ENCODE data around the gene GNE.

- TF ChIP-seq CTCF (conservative IDR thresholded peaks at IDR 0.05; ENCODE audit: low read depth in 2 of 2), result no peak
- TF ChIP-seq JUNB (IDR thresholded peaks at IDR 0.05; ENCODE audit: unreplicated experiment), result no peak
- TF ChIP-seq ETS1 (IDR thresholded peaks at IDR 0.05), result no peak
- no peak for TF ChIP-seq REST (IDR thresholded peaks at IDR 0.05; ENCODE audit: unreplicated experiment)
- TF ChIP-seq POLR2AphosphoS5 (IDR thresholded peaks at IDR 0.05; ENCODE audit: low read depth), result no peak
- TF ChIP-seq STAT1 (IDR thresholded peaks at IDR 0.05; ENCODE audit: unreplicated experiment), result no peak
- TF ChIP-seq EZH2 (IDR thresholded peaks at IDR 0.05; ENCODE audit: low read depth, unreplicated experiment), result no peak
- no peak for TF ChIP-seq EZH2phosphoT487 (IDR thresholded peaks at IDR 0.05; ENCODE audit: unreplicated experiment)
Observed at GRCh38 chr9:36245906-36246305, 12.3 kb downstream of the GNE start.

Measured in GM23338 (cell line).